Calu3 (cell line): ENCODE measurements around the gene C15orf62. TPM values are rescaled to one million over a fixed set of nuclear protein-coding genes. Genes with fewer than 3 reads are reported as not detected.
A peak's percentile ranks its signal among the peaks of the same experiment; 100 is the strongest.

Source experiments
- BruUV-seq: library from RNA; stranded (reverse); fragments of 400-500 nt; replicated peaks from 2 replicates; lab custom pipeline; 2021; lab: Mats Ljungman, UMichigan
- CTCF ChIA-PET: fragments of 300-600 bp; sonication (Branson Sonifier 250); formaldehyde crosslinking; loops from one replicate; lab custom pipeline; 2022; ENCODE audit warnings: antibody characterized with exemption; lab: Charles Lee
- DNase-seq: peaks from one replicate; pipeline ENCODE4 v3.0.0; 2022
- H3K27ac Mint-ChIP-seq: one replicate; pipeline ENCODE4 v1.8.0; 2022; ENCODE audit warnings: mixed read lengths; ENCODE audit not compliant: unreplicated experiment
- H3K27me3 Mint-ChIP-seq: one replicate; pipeline ENCODE4 v1.8.0; 2022; ENCODE audit warnings: mixed read lengths; ENCODE audit not compliant: unreplicated experiment
- H3K36me3 Mint-ChIP-seq: one replicate; pipeline ENCODE4 v1.8.0; 2022; ENCODE audit warnings: mild to moderate bottlenecking, moderate library complexity, mixed read lengths; ENCODE audit not compliant: insufficient read depth, unreplicated experiment
- H3K4me1 Mint-ChIP-seq: one replicate; pipeline ENCODE4 v1.8.0; 2022; ENCODE audit warnings: mild to moderate bottlenecking, low read depth, mixed read lengths; ENCODE audit not compliant: unreplicated experiment
- H3K4me3 Mint-ChIP-seq: one replicate; pipeline ENCODE4 v1.8.0; 2022; ENCODE audit warnings: mild to moderate bottlenecking, low read depth, moderate library complexity, mixed read lengths; ENCODE audit not compliant: unreplicated experiment
- H3K9me3 Mint-ChIP-seq: one replicate; pipeline ENCODE4 v1.8.0; 2022; ENCODE audit warnings: low read depth, mixed read lengths; ENCODE audit not compliant: unreplicated experiment
- intact Hi-C: fragments of 100-400 bp; cut with micrococcal nuclease; formaldehyde crosslinking; loops from one replicate; pipeline ENCODE4 v1.10.0; 2022; ENCODE audit not compliant: unreplicated experiment
- total RNA-seq: library from RNA; stranded (reverse); gene quantifications from 2 replicates; pipeline ENCODE4 v1.2.3, GENCODE V29; 2022
- TF ChIP-seq, protein P1 (sequence below): fragments of 200-600 bp; IDR thresholded peaks from one replicate; pipeline ENCODE4 v1.8.0; 2022; ENCODE audit warnings: antibody characterized with exemption; ENCODE audit not compliant: unreplicated experiment

The C15orf62 gene
- total RNA-seq, 1 experiment from 2014 or later, result 0.64 TPM

DNA sequence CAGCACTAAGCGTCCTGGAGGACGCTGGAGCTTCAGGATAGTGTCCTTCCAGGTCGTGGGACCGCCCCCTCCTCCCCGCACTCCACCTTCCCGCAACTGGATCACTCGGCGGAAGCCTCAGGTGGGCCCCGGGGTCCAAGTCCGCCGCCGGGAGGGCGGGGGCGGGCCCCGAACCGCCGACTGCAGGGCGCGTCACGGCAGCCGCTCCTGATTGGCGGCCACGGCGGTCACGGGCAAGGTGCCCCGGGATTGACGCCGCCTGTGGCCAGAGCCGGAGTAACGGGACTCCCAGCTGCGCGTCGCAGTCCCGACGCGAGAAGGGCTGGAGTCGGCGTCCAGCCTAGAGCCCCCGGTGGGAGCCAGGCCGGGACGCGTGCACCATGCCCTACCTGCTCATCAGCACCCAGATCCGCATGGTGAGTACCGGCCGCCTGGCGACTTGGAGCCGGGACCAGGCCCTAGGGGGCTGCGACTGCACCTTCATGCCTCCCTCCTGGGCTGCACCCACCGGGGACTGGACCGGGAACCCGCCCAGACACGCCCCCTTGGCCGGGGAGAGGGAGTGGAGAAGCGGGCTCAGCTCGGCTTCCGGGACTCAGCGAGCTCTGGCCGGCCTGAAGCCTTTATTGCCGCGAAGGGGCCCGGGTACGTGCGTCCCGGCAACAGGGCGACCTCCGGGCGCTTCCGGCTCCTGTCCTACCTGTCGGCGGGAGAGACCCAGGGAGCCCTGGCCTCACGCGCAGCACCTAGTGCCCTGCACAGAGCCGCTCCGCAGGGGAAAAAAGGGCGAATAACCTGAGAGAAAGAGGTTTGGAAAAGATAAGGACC is 5.8 kb upstream of the C15orf62 start, which contains the start of gene GCHFR:
GCHFR (plus strand) TSS at position 268 of the 828 bp plus-strand sequence; CDS start at position 381, 113 bp downstream.
- Mint-ChIP-seq H3K4me1 (peaks cover 7% of the 10 kb centered on the region), H3K27me3 (no peaks in the 10 kb centered on the region), H3K36me3 (peaks cover 12% of the 10 kb centered on the region), H3K4me3 (peak within 1 kb of the TSS; percentile 60), H3K9me3 (no peaks in the 10 kb centered on the region), H3K27ac (no peak within 1 kb of the TSS)
- TF ChIP-seq, protein P1, sequence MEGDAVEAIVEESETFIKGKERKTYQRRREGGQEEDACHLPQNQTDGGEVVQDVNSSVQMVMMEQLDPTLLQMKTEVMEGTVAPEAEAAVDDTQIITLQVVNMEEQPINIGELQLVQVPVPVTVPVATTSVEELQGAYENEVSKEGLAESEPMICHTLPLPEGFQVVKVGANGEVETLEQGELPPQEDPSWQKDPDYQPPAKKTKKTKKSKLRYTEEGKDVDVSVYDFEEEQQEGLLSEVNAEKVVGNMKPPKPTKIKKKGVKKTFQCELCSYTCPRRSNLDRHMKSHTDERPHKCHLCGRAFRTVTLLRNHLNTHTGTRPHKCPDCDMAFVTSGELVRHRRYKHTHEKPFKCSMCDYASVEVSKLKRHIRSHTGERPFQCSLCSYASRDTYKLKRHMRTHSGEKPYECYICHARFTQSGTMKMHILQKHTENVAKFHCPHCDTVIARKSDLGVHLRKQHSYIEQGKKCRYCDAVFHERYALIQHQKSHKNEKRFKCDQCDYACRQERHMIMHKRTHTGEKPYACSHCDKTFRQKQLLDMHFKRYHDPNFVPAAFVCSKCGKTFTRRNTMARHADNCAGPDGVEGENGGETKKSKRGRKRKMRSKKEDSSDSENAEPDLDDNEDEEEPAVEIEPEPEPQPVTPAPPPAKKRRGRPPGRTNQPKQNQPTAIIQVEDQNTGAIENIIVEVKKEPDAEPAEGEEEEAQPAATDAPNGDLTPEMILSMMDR, result no peak
- peak; percentile 70 for DNase-seq
- intact Hi-C loops, result no loop called here
- CTCF ChIA-PET, result no interaction called here
- no TSS peak for BruUV-seq

DNA sequence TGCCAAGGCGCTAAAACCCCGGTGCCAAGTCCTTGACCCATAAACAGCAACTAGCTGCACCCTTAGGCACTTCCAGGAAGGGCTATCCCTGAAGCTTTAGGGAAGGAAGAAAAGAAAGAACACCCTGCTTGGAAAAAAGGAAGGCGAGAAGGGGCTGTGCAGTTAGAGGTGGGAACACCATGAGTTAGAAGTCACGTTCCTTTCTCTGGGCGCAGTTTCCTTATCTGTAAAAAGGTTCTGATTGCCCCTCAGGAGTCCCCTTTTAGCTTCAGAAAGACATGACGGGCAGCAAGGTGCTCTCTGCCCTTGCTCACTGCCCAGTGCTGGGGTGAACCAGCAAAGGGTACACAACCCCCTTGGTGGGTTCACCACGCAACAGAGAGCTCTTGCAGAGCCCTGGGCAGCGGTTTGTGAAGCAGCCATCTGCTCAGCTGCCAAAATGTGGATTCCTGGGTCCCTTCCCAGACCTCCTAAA is 5.1 kb upstream of the C15orf62 start:
- Mint-ChIP-seq H3K27ac (no peak overlapping the region), H3K27me3 (no peaks in the 10 kb centered on the region), H3K9me3 (no peaks in the 10 kb centered on the region), H3K4me1 (peaks cover 13% of the 10 kb centered on the region), H3K4me3 (peak overlapping the region; percentile 60), H3K36me3 (peaks cover 17% of the 10 kb centered on the region)
- no peak for DNase-seq
- TF ChIP-seq, protein P1, result no peak
- BruUV-seq, result no TSS peak
- CTCF ChIA-PET, result interaction anchor here (0.6 kb wide), 1 partner anchor 321 kb away, joined by 3 read pairs; no protein-coding TSS in a partner anchor
- intact Hi-C loops, result no loop called here

DNA sequence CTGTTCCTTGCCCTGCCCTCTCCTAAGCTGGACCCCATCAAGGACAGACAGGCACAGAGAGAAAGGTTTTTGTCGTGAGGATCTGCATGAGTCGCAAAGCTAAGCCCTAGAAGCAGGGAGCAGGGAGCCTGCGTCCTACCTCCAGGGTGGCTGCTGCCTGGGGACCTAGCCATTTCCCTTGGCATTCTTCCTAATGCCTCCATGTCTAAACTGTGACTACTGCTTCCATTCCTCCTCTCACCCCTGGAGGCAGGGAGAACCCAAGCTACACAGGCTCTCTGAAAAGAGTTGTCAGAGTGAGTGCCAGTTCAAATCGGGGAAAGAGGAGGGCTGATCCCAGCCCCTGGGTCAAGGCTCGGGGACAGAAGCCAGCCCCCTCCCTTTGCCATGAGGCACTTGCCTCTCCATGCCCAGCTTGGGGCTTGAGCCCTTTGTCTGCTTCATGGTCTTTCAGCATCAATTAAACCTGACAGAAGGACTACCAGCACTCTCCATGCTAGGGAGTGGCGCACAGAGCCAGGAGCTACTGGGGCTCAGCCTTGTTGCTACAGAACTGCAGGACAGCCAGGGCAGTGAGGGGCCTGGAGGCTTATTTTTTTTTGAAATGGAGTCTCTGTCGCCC is 3.5 kb upstream of the C15orf62 start:
- DNase-seq, result no peak

More for the DNA sequence above, 3.5 kb upstream of the C15orf62 start:
- no peak overlapping the region for H3K4me3 Mint-ChIP-seq
- H3K4me1 Mint-ChIP-seq, result peaks cover 22% of the 10 kb centered on the region
- TF ChIP-seq, protein P1, result no peak
- CTCF ChIA-PET, result interaction anchor here (0.6 kb wide), 1 partner anchor 781 kb away, joined by 3 read pairs; no protein-coding TSS in a partner anchor
- no peaks in the 10 kb centered on the region for H3K27me3 Mint-ChIP-seq
- peaks cover 24% of the 10 kb centered on the region for H3K36me3 Mint-ChIP-seq
- H3K27ac Mint-ChIP-seq, result no peak overlapping the region
- intact Hi-C loops, result no loop called here
- no TSS peak for BruUV-seq
- H3K9me3 Mint-ChIP-seq, result no peaks in the 10 kb centered on the region
